B cell (primary cell): ENCODE data around the gene VAV2. TPM values are rescaled to one million over a fixed set of nuclear protein-coding genes. Genes with fewer than 3 reads are reported as not detected.

Experiments used
- ATAC-seq: fragments of 200-7000 bp; cut with Tn5 transposase; one replicate; pipeline ENCODE4 v1.10.0; 2021; ENCODE audit warnings: low read depth, mild to moderate bottlenecking, moderate number of reproducible peaks, moderate library complexity
- CTCF ChIA-PET: fragments of 350-600 bp; sonication (Branson Sonifier 250); formaldehyde crosslinking; loops from one replicate; lab custom pipeline; 2021; ENCODE audit warnings: antibody characterized with exemption, inconsistent platforms; lab: Charles Lee
- POLR2A ChIA-PET: fragments of 350-600 bp; sonication (Branson Sonifier 250); formaldehyde crosslinking; loops from one replicate; lab custom pipeline; 2021; ENCODE audit warnings: antibody characterized with exemption; lab: Charles Lee
- DNase-seq: peaks from one replicate; pipeline ENCODE4 v3.0.0; 2013
- H2AFZ ChIP-seq: 2 replicates; pipeline ENCODE4 v1.6.1; 2012; ENCODE audit warnings: mild to moderate bottlenecking, low read depth, low read length; ENCODE audit not compliant: insufficient read depth, poor library complexity, severe bottlenecking
- H3K27ac ChIP-seq, 2 donors: 1 replicate in 1 of 2; 2 replicates in 1 of 2; pipeline ENCODE4 v1.5.1; 2012 to 2013; ENCODE audit warnings: low read length in 2 of 2, mild to moderate bottlenecking in 2 of 2, moderate library complexity in 1 of 2
- H3K27me3 ChIP-seq, 4 experiments: fragments of 200-600 bp in 1 of 4; sonication (generic) in 1 of 4; replicated peaks in 1 of 4; 1 replicate in 2 of 4; 2 replicates in 2 of 4; pipeline versions ENCODE4 v1.6.1 to v1.7.0; 2013 to 2016; ENCODE audit warnings: low read length in 3 of 4, mild to moderate bottlenecking in 2 of 4, mixed read lengths in 1 of 4, moderate library complexity in 1 of 4; ENCODE audit not compliant: insufficient read depth in 4 of 4, control insufficient read depth in 3 of 4; ENCODE audit errors: control extremely low read depth in 1 of 4
- H3K36me3 ChIP-seq, 2 experiments: replicated peaks in 1 of 2; 1 replicate in 1 of 2; 2 replicates in 1 of 2; pipeline versions ENCODE4 v1.6.1 to v1.7.1; 2013; ENCODE audit warnings: low read length in 1 of 2; ENCODE audit not compliant: insufficient read depth in 2 of 2, control insufficient read depth in 1 of 2; ENCODE audit errors: control extremely low read depth in 1 of 2, extremely low read depth in 1 of 2
- H3K4me1 ChIP-seq, 2 donors: fragments of 200-600 bp in 1 of 2; sonication (generic) in 1 of 2; 1 replicate in 1 of 2; 2 replicates in 1 of 2; pipeline versions ENCODE4 v1.5.1 to v1.6.1; 2013 to 2017; ENCODE audit warnings: low read length in 2 of 2; ENCODE audit not compliant: control insufficient read depth in 2 of 2, insufficient read depth in 2 of 2
- H3K4me2 ChIP-seq: replicated peaks from 2 replicates; pipeline ENCODE3; 2012; ENCODE audit warnings: mild to moderate bottlenecking, low read depth, low read length; ENCODE audit not compliant: poor library complexity, severe bottlenecking
- H3K4me3 ChIP-seq, 5 experiments: fragments of 200-600 bp in 1 of 5; sonication (generic) in 1 of 5; 1 replicate in 3 of 5; 2 replicates in 2 of 5; pipeline versions ENCODE4 v1.5.1 to v1.7.0; 2011 to 2016; ENCODE audit warnings: low read length in 4 of 5, mild to moderate bottlenecking in 4 of 5, low read depth in 2 of 5, control low read depth in 1 of 5, moderate library complexity in 1 of 5; ENCODE audit not compliant: insufficient read depth in 1 of 5; ENCODE audit errors: control extremely low read depth in 1 of 5, extremely low read depth in 1 of 5
- H3K79me2 ChIP-seq: fragments of 200-600 bp; sonication (generic); one replicate; pipeline ENCODE4 v1.6.0; 2016; ENCODE audit warnings: low read length; ENCODE audit not compliant: control insufficient read depth, insufficient read depth
- H3K9ac ChIP-seq: fragments of 200-600 bp; sonication (generic); 2 replicates; pipeline ENCODE4 v1.6.1; 2017; ENCODE audit warnings: mild to moderate bottlenecking, low read length, moderate library complexity
- H3K9me3 ChIP-seq, 3 donors: one replicate each; pipeline versions ENCODE4 v1.6.1 to v1.7.1; 2013; ENCODE audit warnings: low read length in 2 of 3; ENCODE audit not compliant: control insufficient read depth in 2 of 3, insufficient read depth in 1 of 3; ENCODE audit errors: control extremely low read depth in 1 of 3
- H4K20me1 ChIP-seq: 2 replicates; pipeline ENCODE4 v1.6.0; 2012; ENCODE audit warnings: mild to moderate bottlenecking, low read length; ENCODE audit not compliant: insufficient read depth, control insufficient read depth, poor library complexity, severe bottlenecking
- H3K27ac Mint-ChIP-seq: one replicate; pipeline ENCODE4 v1.8.0; 2021; ENCODE audit warnings: mixed read lengths
- H3K27me3 Mint-ChIP-seq: one replicate; pipeline ENCODE4 v1.8.0; 2021; ENCODE audit warnings: mixed read lengths
- H3K4me1 Mint-ChIP-seq: one replicate; pipeline ENCODE4 v1.8.0; 2021; ENCODE audit warnings: mixed read lengths
- H3K4me3 Mint-ChIP-seq: one replicate; pipeline ENCODE4 v1.8.0; 2021; ENCODE audit warnings: mixed read lengths
- H3K9me3 Mint-ChIP-seq: one replicate; pipeline ENCODE4 v1.8.0; 2022; ENCODE audit warnings: mixed read lengths; ENCODE audit not compliant: insufficient read depth
- CTCF ChIP-seq: fragments of 200-600 bp; IDR thresholded peaks from one replicate; pipeline ENCODE4 v1.8.0; 2022; ENCODE audit warnings: antibody characterized with exemption, mild to moderate bottlenecking
- EZH2 ChIP-seq: IDR thresholded peaks from 2 replicates; pipeline ENCODE4 v1.6.1; 2012; ENCODE audit warnings: borderline replicate concordance, low read depth, mild to moderate bottlenecking, moderate library complexity, low read length; ENCODE audit not compliant: insufficient read depth, poor library complexity, severe bottlenecking
- WGBS: methylation state at CpG from one replicate; pipeline ENCODE4 v1.1.5; 2013; ENCODE audit warnings: missing lambda C conversion rate; ENCODE audit not compliant: insufficient coverage; 5-methylcytosine and 5-hydroxymethylcytosine counted together
- intact Hi-C: fragments of 100-400 bp; cut with micrococcal nuclease; formaldehyde crosslinking; loops from one replicate; pipeline ENCODE4 v1.10.0; 2022
- polyA plus RNA-seq: library from polyadenylated mRNA; depleted of rRNA; stranded (reverse); fragments of >200 nt; gene quantifications from 2 replicates; pipeline ENCODE4 v1.2.3, GENCODE V29; 2012
- total RNA-seq, 2 donors: library from RNA; stranded (reverse); fragments of 120-200 nt in 1 of 2; gene quantifications; 1 replicate in 1 of 2; 2 replicates in 1 of 2; pipeline versions ENCODE4 v1.2.3 to v1.2.4, GENCODE V29; 2013 to 2022

Gene VAV2
- total and polyA plus RNA-seq, 2 donors (not counting 1 experiment from before 2014, with no cell fraction given) = 34.4 to 128 TPM

- intact Hi-C loops = no loop called here
- peaks cover 5% of the 10 kb centered on the region for H4K20me1 ChIP-seq
- no peak overlapping the region for H3K4me2 ChIP-seq
- peaks cover 6% of the 10 kb centered on the region for H3K4me1 Mint-ChIP-seq
- no peak for DNase-seq
- TF ChIP-seq EZH2 = no peak
- no peak for TF ChIP-seq CTCF
- no peak overlapping the region for H3K9ac ChIP-seq
- no peaks in the 10 kb centered on the region for H3K27me3 Mint-ChIP-seq
- ChIA-PET POLR2A (no interaction called here), CTCF (no interaction called here)
- H3K27ac ChIP-seq = no peak overlapping the region
- H3K9me3 Mint-ChIP-seq = no peaks in the 10 kb centered on the region
- WGBS = 98% methylated on average over 10 of the region's 14 CpGs
- H3K27me3 ChIP-seq = no peaks in the 10 kb centered on the region
- no peaks in the 10 kb centered on the region for H3K79me2 ChIP-seq
- ATAC-seq = no peak
- no peak overlapping the region for H2AFZ ChIP-seq
- H3K27ac Mint-ChIP-seq = no peak overlapping the region
- H3K4me1 ChIP-seq = peaks cover 0 to under 1% of the 10 kb centered on the region in 2 donors
- H3K36me3 ChIP-seq = peaks cover 0 to 61% of the 10 kb centered on the region in 2 experiments
- no peak overlapping the region for H3K4me3 ChIP-seq
- peaks cover 0 to 4% (median 0%) of the 10 kb centered on the region in 3 donors for H3K9me3 ChIP-seq
- no peak overlapping the region for H3K4me3 Mint-ChIP-seq
Measured at GRCh38 chr9:134031783-134032182, 39.7 kb upstream of the VAV2 start.

GRCh38 chr9:134030821-134031470 lies 38.8 kb upstream of the VAV2 start:
- ChIA-PET CTCF (no interaction called here), POLR2A (no interaction called here)
- DNase-seq = no peak
- Histone ChIP-seq H3K9ac (no peak overlapping the region), H3K4me3 (no peak overlapping the region), H3K27ac (no peak overlapping the region), H4K20me1 (peaks cover 13% of the 10 kb centered on the region), H3K9me3 (peaks cover 0 to 4% (median 0%) of the 10 kb centered on the region in 3 donors), H3K27me3 (no peaks in the 10 kb centered on the region), H3K4me1 (peaks cover 6 to 9% of the 10 kb centered on the region in 2 donors), H3K79me2 (peaks cover 4% of the 10 kb centered on the region), H2AFZ (no peak overlapping the region), H3K36me3 (peaks cover 0 to 61% of the 10 kb centered on the region in 2 experiments), H3K4me2 (no peak overlapping the region)
- WGBS = 94% methylated on average over 26 of the region's 29 CpGs
- Mint-ChIP-seq H3K4me1 (peaks cover 11% of the 10 kb centered on the region), H3K27ac (no peak overlapping the region), H3K4me3 (no peak overlapping the region), H3K9me3 (no peaks in the 10 kb centered on the region), H3K27me3 (no peaks in the 10 kb centered on the region)
- no peak for ATAC-seq
- intact Hi-C loops = no loop called here
- TF ChIP-seq CTCF = no peak
- no peak for TF ChIP-seq EZH2
